NCI-H446 (cell line): ENCODE results near the gene HHIPL1.
A peak's percentile ranks its signal among the peaks of the same experiment; 100 is the strongest.

ENCODE experiments used
- DNase-seq, 2 experiments: peaks; one replicate each; lab custom pipeline; 2025; lab: John Stamatoyannopoulos, UW

The HHIPL1 gene

DNA sequence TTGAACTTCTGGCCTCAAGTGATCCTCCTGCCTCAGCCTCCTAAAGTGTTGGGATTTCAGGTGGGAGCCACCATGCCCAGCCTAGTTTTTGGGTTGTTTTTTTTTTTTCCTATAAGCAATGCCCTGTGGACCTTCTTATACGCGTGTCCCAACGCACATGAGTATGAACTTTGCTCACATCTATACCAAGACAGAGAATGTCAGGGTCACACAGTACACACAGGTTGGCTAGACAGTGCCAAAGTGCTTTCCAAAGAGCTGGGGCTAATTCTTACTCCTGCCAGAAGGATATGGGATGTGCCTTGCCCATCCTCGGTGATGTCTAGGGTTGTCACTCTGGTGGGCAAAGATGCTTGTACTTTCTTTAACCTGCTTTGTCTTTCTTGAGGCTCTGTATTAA, 33.3 kb upstream of the HHIPL1 start:
- DNase-seq = no peak

DNA sequence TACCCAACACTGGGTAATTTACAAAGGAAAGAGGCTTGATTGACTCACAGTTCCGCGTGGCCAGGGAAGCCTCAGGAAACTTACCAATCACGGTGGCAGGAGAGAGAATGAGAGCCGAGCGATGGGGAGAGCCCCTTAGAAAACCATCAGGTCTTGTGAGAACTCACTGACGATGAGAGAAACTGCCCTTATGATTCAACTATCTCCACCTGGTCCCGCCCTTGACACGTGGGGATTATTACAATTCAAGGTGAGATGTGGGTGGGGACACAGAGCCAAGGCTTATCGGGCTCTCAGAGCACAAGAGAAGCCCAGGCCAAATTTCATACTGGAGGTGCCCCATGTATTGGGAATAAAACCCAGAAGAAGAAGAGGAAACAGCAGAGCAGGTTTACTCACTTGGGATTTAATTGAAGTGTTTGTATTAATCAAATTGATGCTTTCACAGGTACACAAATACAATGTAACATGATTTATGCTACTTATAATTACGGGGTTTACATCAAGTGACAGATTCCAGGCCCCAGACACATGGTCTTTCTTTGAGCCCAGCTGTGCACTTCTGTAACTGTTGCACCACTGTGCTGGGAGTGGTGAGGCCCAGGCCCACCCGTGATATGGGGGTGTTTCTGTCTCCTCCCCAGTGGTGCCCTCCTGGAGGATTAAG, 32.7 kb upstream of the HHIPL1 start:
- no peak for DNase-seq

DNA sequence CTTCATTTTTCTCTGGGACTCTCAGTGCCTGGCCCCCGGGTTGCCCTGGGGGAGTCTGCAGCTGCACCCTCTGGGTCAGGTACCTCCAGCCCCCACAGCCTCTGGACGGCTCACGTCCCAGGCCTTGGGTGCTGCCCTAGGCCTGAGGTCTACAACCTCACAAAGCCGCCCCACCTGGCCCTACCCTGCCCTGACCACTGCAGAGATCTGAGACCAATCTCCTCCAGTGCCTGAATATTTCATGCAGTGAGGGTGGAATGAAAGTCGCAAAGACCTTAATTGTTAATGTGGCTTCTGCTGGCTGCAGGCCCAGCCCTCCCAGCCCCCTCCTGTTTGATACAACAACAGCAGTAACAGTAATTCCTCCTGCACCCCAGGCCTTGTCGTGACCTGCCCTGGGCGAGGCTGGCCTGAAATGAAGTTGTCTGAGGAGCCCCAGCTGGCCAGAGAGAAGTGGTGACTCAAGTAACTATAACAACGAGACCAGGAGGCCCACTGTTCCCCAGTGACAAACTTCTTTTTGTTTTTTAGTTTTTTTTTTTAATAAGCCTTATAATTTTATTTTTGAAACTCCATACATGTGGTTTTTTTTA, 32.1 kb upstream of the HHIPL1 start:
- no peak for DNase-seq

DNA sequence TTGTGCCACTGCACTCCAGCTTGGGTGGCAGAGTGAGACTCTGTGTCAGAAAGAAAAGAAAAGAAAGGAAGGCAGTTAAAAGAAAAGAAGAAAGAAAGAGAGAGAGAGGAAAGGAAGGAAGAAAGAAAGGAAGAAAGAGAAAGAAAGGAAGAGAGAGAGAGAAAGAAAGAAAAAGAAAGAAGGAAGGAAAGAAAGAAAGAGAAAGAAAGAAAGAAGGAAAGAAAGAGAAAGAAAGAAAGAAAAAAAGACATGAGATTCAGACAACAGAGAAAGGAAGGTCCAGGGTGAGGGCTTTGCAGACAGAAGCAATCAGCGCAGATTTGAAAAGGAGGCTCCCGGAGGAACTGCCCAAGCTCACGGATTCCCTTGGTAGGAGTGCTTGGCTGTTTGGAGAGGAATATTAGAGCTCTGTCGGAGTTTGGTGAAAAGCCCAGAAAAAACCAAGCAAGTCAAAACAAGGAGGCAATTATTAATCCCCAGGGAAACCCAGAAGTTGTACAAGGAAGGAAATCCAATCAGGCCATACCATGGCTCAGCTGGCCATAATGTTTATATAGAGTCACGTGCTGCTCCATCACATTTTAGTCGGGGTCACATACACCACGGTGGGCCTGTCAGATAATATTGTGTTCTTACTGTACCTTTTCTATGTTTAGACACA, 29.3 kb upstream of the HHIPL1 start:
- no peak for DNase-seq

DNA sequence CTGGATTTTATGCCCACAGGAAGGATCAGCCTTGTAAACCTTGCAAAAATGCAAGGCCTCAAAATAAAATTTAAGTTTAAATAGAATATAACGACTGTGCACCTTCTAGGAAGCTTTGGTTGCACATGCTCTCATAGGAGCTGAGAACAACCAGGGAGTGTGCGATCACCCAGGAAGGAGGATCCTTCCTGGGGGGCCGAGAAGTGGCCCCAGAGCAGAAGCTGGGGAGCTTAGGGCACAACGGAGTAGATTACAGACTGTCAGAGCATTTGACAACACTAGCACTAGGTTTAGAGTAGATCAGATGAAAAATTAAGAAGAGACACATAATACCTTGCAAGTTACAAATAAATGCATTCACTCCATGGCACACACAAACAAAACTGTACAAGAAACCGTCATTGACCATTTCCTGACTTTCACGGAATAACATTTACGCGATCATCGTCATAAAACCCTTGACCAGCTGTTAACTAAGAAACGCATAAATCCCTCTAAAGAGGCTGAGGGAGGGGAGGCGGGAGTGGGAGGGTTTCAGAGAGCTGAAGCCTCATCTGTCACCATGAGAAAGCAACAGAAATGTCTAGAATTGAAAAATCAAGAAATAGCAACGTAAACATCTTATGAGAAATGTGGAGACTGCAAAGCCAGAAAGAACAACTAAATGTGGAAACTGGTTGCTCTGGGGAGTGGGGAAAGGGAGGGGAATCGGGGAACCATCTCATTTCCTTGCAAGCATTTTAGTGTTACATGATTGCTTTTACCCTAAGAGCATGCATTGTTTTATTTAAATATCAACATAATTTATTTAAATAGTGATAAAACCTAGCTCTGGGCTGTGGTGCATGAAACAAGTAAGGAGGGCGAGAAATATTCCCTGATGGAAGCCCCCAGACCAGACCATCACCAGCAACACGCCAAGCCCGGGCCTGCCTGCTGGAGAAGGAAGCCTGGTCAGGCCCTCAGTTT, 27.8 kb upstream of the HHIPL1 start:
- DNase-seq = no peak

DNA sequence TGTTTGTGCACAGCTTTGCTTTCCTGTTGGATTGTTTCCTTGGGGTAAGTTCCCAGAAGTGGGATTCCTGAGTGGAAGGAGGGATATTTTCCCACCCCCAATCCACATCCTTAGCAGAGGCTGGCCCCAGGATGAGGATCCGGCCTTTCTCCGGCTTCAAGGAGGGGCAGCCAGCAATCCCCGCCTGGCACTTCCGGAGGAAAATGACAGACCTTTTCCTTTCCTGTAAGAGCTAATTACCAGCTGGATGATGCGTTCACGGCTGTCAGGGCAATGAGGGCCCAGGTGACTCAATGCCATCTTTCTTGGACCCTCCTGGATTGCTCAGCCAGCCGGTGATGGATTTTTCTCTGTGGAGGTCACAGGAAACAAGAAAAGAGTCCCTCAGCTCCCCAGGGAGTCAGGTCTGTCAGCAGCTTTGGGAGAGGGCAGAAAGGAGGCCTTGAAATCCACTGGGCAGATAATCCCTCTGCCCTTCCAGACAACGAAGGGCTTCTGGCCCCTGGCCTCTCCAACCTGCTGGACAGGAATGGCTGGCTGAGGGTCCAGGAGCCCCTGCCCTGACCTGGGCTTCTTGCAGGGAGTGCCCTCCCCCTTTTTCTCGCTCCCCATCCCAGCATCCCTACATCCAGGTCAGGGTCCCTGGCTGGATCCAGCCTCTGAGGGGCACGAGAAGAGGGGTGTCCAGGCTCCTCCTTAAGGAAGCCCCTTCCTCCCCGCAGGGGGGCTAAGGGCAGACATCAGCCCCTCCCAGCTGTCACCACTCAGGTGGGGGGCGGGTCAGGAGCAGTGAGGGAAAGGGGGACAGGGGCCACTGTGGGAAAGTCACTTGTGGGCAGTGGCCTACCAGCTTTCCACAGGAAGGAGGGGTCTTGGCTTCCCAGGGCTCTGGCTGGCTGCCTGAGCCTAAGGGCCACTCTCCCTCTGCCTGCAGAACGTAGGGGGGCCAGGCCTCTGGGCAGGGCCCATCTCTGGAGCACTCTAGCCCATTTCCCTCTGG, 24.8 kb upstream of the HHIPL1 start:
- DNase-seq = no peak

DNA sequence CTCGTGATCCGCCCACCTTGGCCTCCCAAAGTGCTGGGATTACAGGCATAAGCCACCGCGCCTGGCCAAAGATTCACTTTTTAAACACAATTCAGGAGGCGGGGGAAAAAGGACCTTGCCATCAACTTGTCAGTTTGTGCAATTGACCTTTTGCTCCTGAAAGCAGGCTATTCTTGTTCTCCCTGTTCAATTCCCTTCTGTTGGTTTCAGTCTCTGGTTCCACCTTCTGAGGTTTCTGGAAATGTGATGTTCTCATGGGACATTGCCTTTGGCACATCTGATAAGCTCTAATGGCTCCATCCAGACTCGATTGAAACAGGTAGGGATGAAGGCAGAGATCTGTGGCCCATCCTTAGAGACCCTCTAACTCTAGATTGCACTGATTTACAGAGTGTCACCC, 23.0 kb upstream of the HHIPL1 start:
- DNase-seq = no peak

DNA sequence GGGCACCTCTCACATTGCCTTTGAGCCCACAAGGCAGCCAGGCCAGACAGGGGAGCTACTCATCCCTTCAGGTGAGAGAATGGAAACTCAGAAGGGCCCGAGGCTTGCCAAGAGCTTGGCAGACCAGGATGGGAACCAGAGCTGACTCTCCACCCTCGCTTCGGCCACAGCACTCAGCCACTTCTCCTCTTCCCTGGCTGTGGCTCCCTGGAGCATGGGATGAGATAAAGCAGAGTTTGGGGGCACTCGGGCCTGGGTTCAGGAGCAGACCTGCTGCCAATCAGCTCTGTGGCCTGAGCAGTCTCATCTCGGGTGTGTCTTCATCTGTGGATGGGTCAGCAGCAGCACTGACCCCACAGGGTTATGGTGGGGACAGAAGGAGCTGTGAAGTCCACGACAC, 20.9 kb upstream of the HHIPL1 start:
- no peak for DNase-seq

DNA sequence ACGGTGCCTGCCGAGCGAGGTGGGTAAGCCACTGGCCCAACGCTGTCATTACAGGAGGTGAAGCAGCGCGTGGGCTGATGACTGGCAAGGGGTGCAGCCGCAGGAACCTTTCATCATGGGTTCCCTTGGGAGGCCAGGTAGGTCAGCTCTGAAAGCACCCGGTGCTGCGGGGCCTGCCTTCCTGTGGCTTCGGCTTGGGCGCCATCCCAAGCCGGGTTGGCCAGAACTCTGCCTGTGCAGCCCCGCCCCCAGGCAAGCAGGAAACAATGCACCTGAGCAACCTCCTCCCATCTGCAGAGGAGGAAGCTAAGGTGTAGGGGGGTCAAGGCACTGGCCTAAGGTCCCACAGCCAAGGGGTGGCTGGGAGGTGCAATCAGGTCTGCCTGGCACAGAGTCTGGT, 20.0 kb upstream of the HHIPL1 start:
- no peak for DNase-seq

DNA sequence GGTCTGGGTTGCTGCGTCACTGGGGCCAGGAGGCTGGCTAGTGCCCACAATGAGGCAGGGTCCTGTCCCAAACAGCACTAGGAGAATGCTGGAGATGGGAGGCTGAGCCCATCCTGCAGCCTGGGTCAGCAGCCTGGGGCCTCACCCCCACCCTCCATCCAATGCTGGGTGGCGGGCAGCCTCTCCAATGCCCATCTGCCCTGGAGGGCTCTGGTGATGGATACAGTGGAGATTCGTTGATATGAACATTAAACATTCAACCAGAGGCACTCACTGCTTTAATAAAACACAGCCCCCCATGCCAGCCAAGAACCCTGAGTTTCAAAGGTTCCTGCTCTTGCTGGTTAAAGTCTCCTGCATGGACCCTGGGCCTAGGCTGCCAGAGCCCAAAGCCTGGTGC, 19.5 kb upstream of the HHIPL1 start:
- no peak for DNase-seq

DNA sequence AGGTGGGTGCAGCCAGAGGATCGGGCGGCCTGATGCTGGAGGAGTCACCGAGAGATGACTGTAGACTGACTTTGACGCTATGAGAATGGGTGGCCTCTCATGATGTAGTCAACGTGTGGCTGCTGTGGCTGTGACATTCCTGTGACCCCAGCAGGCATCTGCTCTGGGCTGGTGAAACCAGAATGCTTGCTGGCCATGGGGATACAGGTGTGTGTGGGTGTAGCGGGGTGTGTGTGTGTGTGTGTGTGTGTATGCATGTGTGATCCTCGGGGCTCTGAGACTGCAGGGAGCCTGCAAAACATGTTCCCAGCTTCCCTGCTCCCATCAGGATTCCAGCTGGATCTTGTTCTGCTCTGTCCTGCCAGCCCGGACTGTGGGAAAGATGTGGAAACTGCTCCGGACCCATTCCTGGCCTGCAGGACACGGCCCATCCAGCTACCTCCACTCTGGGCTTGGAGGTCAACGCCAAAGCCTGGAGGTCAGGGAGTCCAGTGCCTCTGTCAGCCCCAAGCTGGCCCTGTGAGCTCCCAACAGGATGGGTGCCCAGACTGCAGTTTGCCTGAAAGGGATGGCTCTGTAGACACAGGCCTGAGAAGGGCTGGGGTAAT, 18.8 kb upstream of the HHIPL1 start:
- DNase-seq = no peak

DNA sequence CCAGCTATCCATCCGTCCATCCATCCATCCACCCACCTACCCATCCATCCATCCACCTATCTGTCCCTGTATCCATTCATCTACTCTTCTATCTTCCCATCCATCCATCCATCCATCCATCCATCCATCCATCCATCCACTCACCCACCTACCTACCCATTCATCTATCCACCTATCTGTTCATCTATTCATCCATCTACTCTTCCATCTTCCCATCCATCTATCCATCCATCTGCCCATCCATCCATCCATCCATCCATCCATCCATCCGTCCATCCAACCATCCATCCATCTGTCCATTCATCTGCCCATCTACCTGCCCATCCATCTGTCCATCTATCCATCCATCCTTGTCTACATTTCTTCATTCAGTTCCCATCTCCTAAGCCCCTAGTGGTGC, 17.8 kb upstream of the HHIPL1 start:
- no peak for DNase-seq

DNA sequence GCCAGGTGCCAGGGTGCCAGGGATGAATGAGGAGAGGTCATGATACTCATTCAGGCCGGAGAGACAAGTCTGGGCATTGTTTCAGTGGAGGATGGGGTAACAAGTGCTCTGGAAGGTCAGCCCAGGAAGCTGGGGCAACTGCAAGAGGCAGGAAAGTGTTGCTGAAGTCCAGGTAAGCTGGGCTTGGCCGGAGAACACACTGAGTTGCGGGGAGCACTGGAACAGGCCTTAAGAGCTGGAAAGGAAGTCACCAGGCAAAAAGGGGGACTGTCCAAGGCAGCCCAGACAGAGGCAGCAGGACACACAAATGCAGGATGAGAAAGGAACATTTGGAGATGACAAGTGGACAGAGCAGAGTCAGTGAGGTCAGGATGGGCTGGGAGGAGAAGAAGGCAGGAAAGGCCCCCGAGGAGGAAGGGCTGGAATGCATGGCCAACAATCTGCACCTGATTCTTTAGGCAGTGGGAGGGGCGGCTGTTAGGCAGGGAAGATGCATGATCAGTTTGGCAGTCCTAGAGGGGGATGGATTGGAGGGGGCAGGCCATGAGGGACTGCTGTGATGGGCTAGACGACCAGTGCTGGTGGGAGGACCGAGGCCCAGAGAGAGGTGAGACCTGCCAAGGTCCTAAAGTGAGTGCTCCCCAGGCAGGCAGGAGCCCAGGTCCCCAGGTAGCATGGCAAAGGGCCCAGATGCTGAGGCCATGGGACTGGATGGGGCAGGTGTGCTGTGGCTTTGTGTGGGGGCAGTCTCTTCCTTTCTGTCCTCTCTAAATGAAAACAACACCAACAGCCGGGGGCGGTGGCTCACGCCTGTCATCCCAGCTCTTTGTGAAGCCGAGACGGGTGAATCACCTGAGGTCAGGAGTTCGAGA, 17.2 kb upstream of the HHIPL1 start:
- DNase-seq = no peak

DNA sequence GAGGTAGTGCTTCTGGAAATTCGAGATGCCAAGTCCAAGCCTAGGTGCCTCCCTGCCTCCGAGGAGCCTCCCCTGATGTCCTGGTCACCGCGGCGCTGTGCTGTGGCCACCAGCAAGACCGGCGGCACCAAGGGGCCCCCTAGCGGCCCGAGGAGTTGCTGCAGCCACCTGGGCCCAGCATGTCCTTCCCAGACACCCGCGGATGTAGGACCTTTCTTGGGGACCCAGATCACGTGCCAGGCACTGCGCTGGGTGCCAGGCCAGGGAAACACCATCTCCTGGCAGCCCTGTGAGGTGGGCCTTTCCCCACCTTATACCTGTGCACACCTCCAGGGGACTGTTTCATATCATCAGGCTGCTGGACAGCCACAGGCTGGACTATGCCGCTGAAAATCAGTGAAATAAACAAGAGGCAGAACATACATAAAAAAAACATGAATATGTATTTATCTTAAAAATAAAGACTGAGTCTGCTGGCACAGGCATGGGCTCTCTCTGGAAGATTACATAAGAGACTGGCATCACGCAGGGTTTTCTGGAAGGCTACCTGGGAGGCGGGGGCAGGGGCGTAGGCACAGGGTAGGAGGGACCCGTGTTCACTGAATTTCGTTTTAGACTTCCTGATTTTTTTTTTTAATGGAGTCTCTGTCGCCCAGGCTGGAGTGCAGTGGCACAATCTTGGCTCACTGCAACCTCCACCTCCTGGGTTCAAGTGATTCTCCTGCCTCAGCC, 15.9 kb upstream of the HHIPL1 start:
- DNase-seq = peak; percentile 7 to 78

DNA sequence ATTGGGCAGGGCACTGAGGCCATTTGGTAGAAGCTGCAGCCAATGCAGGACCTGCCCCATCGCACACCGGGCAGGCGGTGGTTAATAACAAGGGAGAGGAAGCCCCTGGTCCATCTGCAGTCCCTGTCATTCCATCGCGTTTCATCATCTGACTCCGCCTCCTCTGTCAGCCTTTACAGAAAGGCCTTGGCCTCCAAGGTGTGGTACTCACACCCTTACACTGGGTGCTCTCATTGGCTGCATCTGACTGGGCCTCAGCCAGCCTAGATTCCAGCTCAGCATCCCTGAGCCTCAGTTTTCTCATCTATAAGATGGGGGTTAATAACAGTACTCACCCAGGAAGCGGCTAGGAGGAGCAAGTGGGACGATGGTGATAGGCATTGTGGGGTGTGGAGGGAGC, 14.7 kb upstream of the HHIPL1 start:
- DNase-seq = no peak

DNA sequence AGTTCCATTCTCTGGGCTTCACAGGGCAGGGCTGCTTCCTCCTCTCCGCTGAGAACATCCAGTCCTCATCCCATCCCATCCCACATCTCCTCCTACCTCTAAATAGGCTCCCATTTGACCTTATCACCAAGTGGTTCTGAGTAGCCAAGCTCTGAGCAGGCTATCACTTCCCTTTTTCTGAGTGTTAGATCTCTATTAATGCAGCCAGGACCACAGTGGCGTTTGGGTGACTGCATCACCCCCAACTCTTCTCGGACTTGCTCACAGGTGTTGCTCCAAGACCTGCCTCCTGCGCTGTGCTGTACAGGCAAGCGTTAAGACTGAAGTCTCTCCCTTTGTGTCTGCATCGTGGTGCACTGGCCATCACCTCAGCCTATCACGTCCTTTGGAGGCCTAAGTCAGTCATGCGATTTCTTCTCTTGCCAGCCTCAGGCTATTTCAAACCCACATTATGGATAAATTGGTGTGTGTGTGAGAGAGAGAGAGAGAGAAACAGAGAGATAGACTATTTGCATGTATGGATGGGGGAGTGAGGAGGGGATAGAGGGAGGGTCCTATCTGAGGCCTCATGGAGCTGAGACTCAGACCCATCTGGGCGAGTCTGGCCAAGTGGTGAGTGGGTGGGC, 12.4 kb upstream of the HHIPL1 start:
- DNase-seq = no peak

DNA sequence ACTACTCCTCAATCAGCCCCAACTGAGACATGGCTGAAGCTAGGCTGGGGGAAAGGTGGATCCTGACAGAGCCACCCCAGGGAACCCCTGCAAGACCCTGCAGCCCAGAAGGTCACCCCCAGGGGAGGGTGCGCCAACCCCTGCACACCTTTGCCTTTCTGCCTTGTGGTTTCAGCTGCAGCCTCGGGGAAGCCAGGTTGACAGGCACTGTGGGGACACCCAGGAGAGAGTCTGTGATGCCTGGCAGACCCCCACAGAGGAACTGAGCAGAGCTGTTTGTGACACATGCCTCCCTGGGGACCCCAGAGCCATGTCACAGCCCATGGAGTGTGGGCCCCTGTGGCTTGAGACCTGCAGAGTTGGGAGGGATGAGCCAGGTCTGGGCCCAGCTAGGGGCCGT, 11.8 kb upstream of the HHIPL1 start:
- no peak for DNase-seq

DNA sequence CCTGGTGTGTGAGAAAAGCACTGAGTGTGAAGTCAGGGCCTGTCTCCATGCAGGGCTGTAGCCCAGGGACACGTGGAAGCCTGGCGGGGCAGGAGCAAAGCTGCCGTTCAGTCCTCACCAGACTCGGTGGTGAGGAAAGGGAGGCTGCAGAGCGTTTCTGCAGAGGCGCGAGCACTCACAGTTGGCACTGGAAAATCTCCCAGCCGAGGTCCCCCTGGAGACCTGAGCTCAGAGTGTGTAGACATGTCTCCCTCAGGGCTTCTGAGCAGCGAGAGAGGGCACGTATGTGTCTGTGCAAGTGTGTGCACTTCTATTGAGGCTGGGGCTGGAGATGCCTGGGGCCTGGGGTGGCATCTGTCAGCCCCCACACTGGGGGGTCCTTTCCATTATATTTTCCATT, 11.0 kb upstream of the HHIPL1 start:
- no peak for DNase-seq

DNA sequence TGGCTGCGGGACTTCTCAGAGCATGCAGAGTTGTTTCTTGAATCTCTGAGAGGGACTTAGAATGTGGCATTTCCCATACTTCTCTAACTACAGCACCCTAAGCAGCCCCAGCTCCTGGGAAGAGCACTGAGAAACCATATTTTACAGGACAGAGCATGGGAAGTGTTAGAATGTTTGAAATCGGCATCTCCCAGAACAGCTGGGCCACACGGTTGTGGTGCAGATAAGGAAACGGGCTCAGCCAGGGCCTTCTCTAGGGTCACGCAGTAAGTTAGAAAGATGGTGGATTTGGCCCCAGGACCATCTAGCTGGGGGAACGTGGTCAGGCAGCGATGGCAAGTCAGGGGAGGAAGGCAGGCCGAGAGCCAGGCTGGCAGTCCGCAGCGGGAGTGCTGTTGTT, 10.5 kb upstream of the HHIPL1 start:
- DNase-seq = no peak
